ENCODE measurements around the gene DLG2.
"Not testable (repeated sequence)": the region's sequence is repeated elsewhere in the genome, so short reads cannot be mapped to it uniquely, and the experiment has no call there.

DLG2 gene

GRCh38 chr11:85137597-85137996, 489.5 kb downstream of the DLG2 start:
- Mint-ChIP-seq H3K36me3 (no peaks in the 10 kb centered on the region), H3K9me3 (peaks cover 38% of the 10 kb centered on the region), H3K4me1 (no peaks in the 10 kb centered on the region), H3K4me3 (no peak overlapping the region), H3K27me3 (no peaks in the 10 kb centered on the region), H3K27ac (no peak overlapping the region)

- Mint-ChIP-seq H3K4me1 (no peaks in the 10 kb centered on the region), H3K27me3 (no peaks in the 10 kb centered on the region), H3K27ac (no peak overlapping the region), H3K4me3 (no peak overlapping the region), H3K9me3 (peaks cover 19% of the 10 kb centered on the region), H3K36me3 (no peaks in the 10 kb centered on the region)
Observed at GRCh38 chr11:85133636-85134035, 493.5 kb downstream of the DLG2 start.

- no peak overlapping the region for H3K27ac Mint-ChIP-seq
- no peaks in the 10 kb centered on the region for H3K36me3 Mint-ChIP-seq
- no peaks in the 10 kb centered on the region for H3K4me1 Mint-ChIP-seq
- no peak overlapping the region for H3K4me3 Mint-ChIP-seq
- H3K9me3 Mint-ChIP-seq, result peaks cover 16% of the 10 kb centered on the region
- no peaks in the 10 kb centered on the region for H3K27me3 Mint-ChIP-seq
Observed at GRCh38 chr11:85132851-85133585, 494.1 kb downstream of the DLG2 start.

GRCh38 chr11:85127349-85127748, 499.8 kb downstream of the DLG2 start:
- Mint-ChIP-seq H3K27ac (no peak overlapping the region), H3K9me3 (peaks cover 17% of the 10 kb centered on the region), H3K27me3 (no peaks in the 10 kb centered on the region), H3K4me1 (no peaks in the 10 kb centered on the region), H3K36me3 (no peaks in the 10 kb centered on the region), H3K4me3 (no peak overlapping the region)

- H3K4me3 Mint-ChIP-seq, result no peak overlapping the region
- no peaks in the 10 kb centered on the region for H3K36me3 Mint-ChIP-seq
- no peaks in the 10 kb centered on the region for H3K27me3 Mint-ChIP-seq
- no peak overlapping the region for H3K27ac Mint-ChIP-seq
- H3K9me3 Mint-ChIP-seq, result peaks cover 17% of the 10 kb centered on the region
- H3K4me1 Mint-ChIP-seq, result no peaks in the 10 kb centered on the region
Observed at GRCh38 chr11:85123752-85124231, 503.4 kb downstream of the DLG2 start.

- Mint-ChIP-seq H3K4me1 (no peaks in the 10 kb centered on the region), H3K27ac (no peak overlapping the region), H3K27me3 (no peaks in the 10 kb centered on the region), H3K4me3 (no peak overlapping the region), H3K9me3 (peaks cover 28% of the 10 kb centered on the region), H3K36me3 (no peaks in the 10 kb centered on the region)
Observed at GRCh38 chr11:85118151-85118550, 509.0 kb downstream of the DLG2 start.

GRCh38 chr11:85115798-85116197, 511.3 kb downstream of the DLG2 start:
- no peaks in the 10 kb centered on the region for H3K36me3 Mint-ChIP-seq
- no peak overlapping the region for H3K27ac Mint-ChIP-seq
- H3K4me1 Mint-ChIP-seq, result no peaks in the 10 kb centered on the region
- H3K4me3 Mint-ChIP-seq, result no peak overlapping the region
- H3K27me3 Mint-ChIP-seq, result no peaks in the 10 kb centered on the region
- peaks cover 27% of the 10 kb centered on the region for H3K9me3 Mint-ChIP-seq

- no peaks in the 10 kb centered on the region for H3K27me3 Mint-ChIP-seq
- no peak overlapping the region for H3K4me3 Mint-ChIP-seq
- no peak overlapping the region for H3K27ac Mint-ChIP-seq
- H3K36me3 Mint-ChIP-seq, result no peaks in the 10 kb centered on the region
- H3K4me1 Mint-ChIP-seq, result no peaks in the 10 kb centered on the region
- peaks cover 24% of the 10 kb centered on the region for H3K9me3 Mint-ChIP-seq
Observed at GRCh38 chr11:85114786-85115185, 512.4 kb downstream of the DLG2 start.

GRCh38 chr11:85110246-85110645, 516.9 kb downstream of the DLG2 start:
- H3K36me3 Mint-ChIP-seq, H3K27ac Mint-ChIP-seq, H3K27me3 Mint-ChIP-seq, H3K4me1 Mint-ChIP-seq, H3K4me3 Mint-ChIP-seq: not testable (repeated sequence)
- H3K9me3 Mint-ChIP-seq, result peaks cover 23% of the 10 kb centered on the region

GRCh38 chr11:85109141-85109540, 518.0 kb downstream of the DLG2 start:
- Mint-ChIP-seq H3K4me3 (no peak overlapping the region), H3K27me3 (no peaks in the 10 kb centered on the region), H3K27ac (no peak overlapping the region), H3K4me1 (no peaks in the 10 kb centered on the region), H3K9me3 (peaks cover 16% of the 10 kb centered on the region), H3K36me3 (no peaks in the 10 kb centered on the region)

GRCh38 chr11:85105868-85106267, 521.3 kb downstream of the DLG2 start:
- peaks cover 10% of the 10 kb centered on the region for H3K9me3 Mint-ChIP-seq
- H3K4me3 Mint-ChIP-seq, result no peak overlapping the region
- H3K36me3 Mint-ChIP-seq, result no peaks in the 10 kb centered on the region
- no peaks in the 10 kb centered on the region for H3K27me3 Mint-ChIP-seq
- no peak overlapping the region for H3K27ac Mint-ChIP-seq
- H3K4me1 Mint-ChIP-seq, result no peaks in the 10 kb centered on the region

GRCh38 chr11:85099522-85099921, 527.6 kb downstream of the DLG2 start:
- H3K4me3 Mint-ChIP-seq, result no peak overlapping the region
- no peaks in the 10 kb centered on the region for H3K4me1 Mint-ChIP-seq
- H3K27me3 Mint-ChIP-seq, result no peaks in the 10 kb centered on the region
- H3K27ac Mint-ChIP-seq, result no peak overlapping the region
- H3K9me3 Mint-ChIP-seq, result peaks cover 16% of the 10 kb centered on the region
- H3K36me3 Mint-ChIP-seq, result no peaks in the 10 kb centered on the region

- Mint-ChIP-seq H3K4me1 (no peaks in the 10 kb centered on the region), H3K36me3 (no peaks in the 10 kb centered on the region), H3K4me3 (no peak overlapping the region), H3K27ac (no peak overlapping the region), H3K27me3 (no peaks in the 10 kb centered on the region), H3K9me3 (peaks cover 16% of the 10 kb centered on the region)
Observed at GRCh38 chr11:85098996-85099395, 528.1 kb downstream of the DLG2 start.

- no peak overlapping the region for H3K4me3 Mint-ChIP-seq
- H3K9me3 Mint-ChIP-seq, result peaks cover 17% of the 10 kb centered on the region
- H3K36me3 Mint-ChIP-seq, result no peaks in the 10 kb centered on the region
- H3K27me3 Mint-ChIP-seq, result no peaks in the 10 kb centered on the region
- no peak overlapping the region for H3K27ac Mint-ChIP-seq
- H3K4me1 Mint-ChIP-seq, result no peaks in the 10 kb centered on the region
Observed at GRCh38 chr11:85096939-85097338, 530.2 kb downstream of the DLG2 start.

- Mint-ChIP-seq H3K27me3 (no peaks in the 10 kb centered on the region), H3K9me3 (peaks cover 26% of the 10 kb centered on the region), H3K4me1 (no peaks in the 10 kb centered on the region), H3K27ac (no peak overlapping the region), H3K4me3 (no peak overlapping the region), H3K36me3 (no peaks in the 10 kb centered on the region)
Observed at GRCh38 chr11:85095239-85095638, 531.9 kb downstream of the DLG2 start.

GRCh38 chr11:85094795-85095194, 532.3 kb downstream of the DLG2 start:
- Mint-ChIP-seq H3K9me3 (peaks cover 27% of the 10 kb centered on the region), H3K36me3 (no peaks in the 10 kb centered on the region), H3K27me3 (no peaks in the 10 kb centered on the region), H3K4me1 (no peaks in the 10 kb centered on the region), H3K27ac (no peak overlapping the region), H3K4me3 (no peak overlapping the region)

GRCh38 chr11:85089654-85090053, 537.5 kb downstream of the DLG2 start:
- H3K27me3 Mint-ChIP-seq, result no peaks in the 10 kb centered on the region
- peaks cover 26% of the 10 kb centered on the region for H3K9me3 Mint-ChIP-seq
- no peak overlapping the region for H3K27ac Mint-ChIP-seq
- H3K4me3 Mint-ChIP-seq, result no peak overlapping the region
- H3K4me1 Mint-ChIP-seq, result no peaks in the 10 kb centered on the region
- no peaks in the 10 kb centered on the region for H3K36me3 Mint-ChIP-seq

Data from activated naive CD4-positive, alpha-beta T cell treated with anti-CD3 and anti-CD28 coated beads, Interleukin-2, amount 50 U/mL, for 24 hours (primary cell).